HCT116 (cell line): ENCODE measurements around the gene NXN. TPM values are rescaled to one million over a fixed set of nuclear protein-coding genes. Genes with fewer than 3 reads are reported as not detected.
A peak's percentile ranks its signal among the peaks of the same experiment; 100 is the strongest.

Experiments used
- ATAC-seq: fragments of 200-7000 bp; cut with Tn5 transposase; 2 replicates; pipeline ENCODE4 v1.9.1; 2020; ENCODE audit warnings: mild to moderate bottlenecking, moderate library complexity
- BruUV-seq: library from RNA; stranded (reverse); fragments of 400-500 nt; replicated peaks from 2 replicates; lab custom pipeline; 2021; lab: Mats Ljungman, UMichigan
- CTCF ChIA-PET: fragments of 300-600 bp; sonication (Branson Sonifier 250); formaldehyde crosslinking; loops from one replicate; lab custom pipeline; 2021; ENCODE audit warnings: antibody characterized with exemption; lab: Charles Lee
- POLR2A ChIA-PET: fragments of 300-600, 350-600 bp; sonication (Branson Sonifier 250); formaldehyde crosslinking; loops from one replicate; lab custom pipeline; 2021; ENCODE audit warnings: antibody characterized with exemption; lab: Charles Lee
- RAD21 ChIA-PET, 2 experiments: fragments of 300-600 bp; sonication (Branson Sonifier 250); formaldehyde crosslinking; loops; one replicate each; lab custom pipeline; 2023; ENCODE audit warnings: low total read pairs in 2 of 2; ENCODE audit not compliant: uncharacterized antibody in 2 of 2, unreplicated experiment in 2 of 2, low non-redundant PET in 1 of 2; lab: Charles Lee
- DNase-seq: peaks from one replicate; pipeline ENCODE4 v3.0.0-alpha.2; 2010; ENCODE audit warnings: low read depth, low spot score
- H2AFZ ChIP-seq: fragments of 200-600 bp; shearing (Covaris generic), sonication (generic); 2 replicates; pipeline ENCODE4 v1.6.1; 2017; ENCODE audit warnings: low read depth, mixed run types, mixed read lengths, antibody characterized with exemption, low read length; ENCODE audit not compliant: poor library complexity, severe bottlenecking
- H3K27ac ChIP-seq: 2 replicates; pipeline ENCODE4 v1.5.1; 2012; ENCODE audit warnings: low read depth, low read length
- H3K27me3 ChIP-seq: fragments of 200-600 bp; sonication (generic); 2 replicates; pipeline ENCODE4 v1.6.1; 2016; ENCODE audit warnings: mixed run types, low read length, mixed read lengths; ENCODE audit not compliant: insufficient read depth
- H3K36me3 ChIP-seq, 2 experiments: fragments of 200-500 bp in 1 of 2; fragments of 200-600 bp in 1 of 2; sonication (Bioruptor generic) in 1 of 2; sonication (generic) in 1 of 2; 2 replicates each; pipeline versions ENCODE4 v1.5.1 to v1.6.1; 2014 to 2016; ENCODE audit warnings: low read length in 2 of 2, inconsistent platforms in 1 of 2, mixed read lengths in 1 of 2, mixed run types in 1 of 2; ENCODE audit not compliant: insufficient read depth in 2 of 2, control insufficient read depth in 1 of 2
- H3K4me1 ChIP-seq, 2 experiments: fragments of 200-600 bp in 1 of 2; sonication (generic) in 1 of 2; 2 replicates each; pipeline versions ENCODE4 v1.5.1 to v1.6.1; 2012 to 2017; ENCODE audit warnings: low read length in 2 of 2, inconsistent platforms in 1 of 2, mild to moderate bottlenecking in 1 of 2, mixed read lengths in 1 of 2, mixed run types in 1 of 2, moderate library complexity in 1 of 2; ENCODE audit not compliant: insufficient read depth in 2 of 2, control insufficient read depth in 1 of 2
- H3K4me2 ChIP-seq: fragments of 200-600 bp; sonication (generic); 2 replicates; pipeline ENCODE4 v1.6.1; 2017; ENCODE audit warnings: mixed run types, low read length, mixed read lengths
- H3K4me3 ChIP-seq, 2 experiments: fragments of 200-600 bp in 1 of 2; sonication (generic) in 1 of 2; replicated peaks in 1 of 2; 2 replicates each; pipeline ENCODE4 v1.5.1; 2011 to 2016; ENCODE audit warnings: low read length in 2 of 2, control low read depth in 1 of 2, low read depth in 1 of 2, mild to moderate bottlenecking in 1 of 2, mixed read lengths in 1 of 2, mixed run types in 1 of 2
- H3K79me2 ChIP-seq: fragments of 200-600 bp; sonication (generic); 2 replicates; pipeline ENCODE4 v1.6.1; 2017; ENCODE audit warnings: mild to moderate bottlenecking, mixed run types, low read length, moderate library complexity, mixed read lengths; ENCODE audit not compliant: insufficient read depth
- H3K9ac ChIP-seq: fragments of 200-600 bp; sonication (generic); 2 replicates; pipeline ENCODE4 v1.6.1; 2016; ENCODE audit warnings: low read length, mixed read lengths
- H3K9me2 ChIP-seq: fragments of 200-600 bp; sonication (generic), shearing (Covaris generic); 2 replicates; pipeline ENCODE4 v1.6.1; 2017; ENCODE audit warnings: mixed run types, mild to moderate bottlenecking, moderate library complexity; ENCODE audit not compliant: insufficient read depth
- H3K9me3 ChIP-seq, 2 experiments: fragments of 200-500 bp in 1 of 2; fragments of 200-600 bp in 1 of 2; sonication (Bioruptor generic) in 1 of 2; sonication (generic) in 1 of 2; 2 replicates each; pipeline ENCODE4 v1.6.1; 2014 to 2017; ENCODE audit warnings: low read length in 2 of 2, mixed read lengths in 2 of 2, inconsistent platforms in 1 of 2, low read depth in 1 of 2, mild to moderate bottlenecking in 1 of 2, mixed run types in 1 of 2, moderate library complexity in 1 of 2; ENCODE audit not compliant: control insufficient read depth in 1 of 2, insufficient read depth in 1 of 2
- H4K20me1 ChIP-seq: fragments of 200-600 bp; sonication (generic), shearing (Covaris generic); 2 replicates; pipeline ENCODE4 v1.6.1; 2017; ENCODE audit warnings: mixed run types, mild to moderate bottlenecking, moderate library complexity; ENCODE audit not compliant: insufficient read depth
- ELF1 ChIP-seq: IDR thresholded peaks from 2 replicates; pipeline ENCODE4 v1.6.1; 2012; ENCODE audit warnings: low read depth, borderline replicate concordance
- intact Hi-C: fragments of 100-400 bp; cut with micrococcal nuclease; formaldehyde crosslinking; loops from 2 replicates; pipeline ENCODE4 v1.10.0; 2022
- total RNA-seq: library from RNA; stranded (reverse); gene quantifications from one replicate; pipeline ENCODE4 v1.2.1, GENCODE V29; 2021; ENCODE audit not compliant: unreplicated experiment
- TF ChIP-seq, protein P1 (sequence below), 3 experiments: fragments of 200-600 bp in 1 of 3; sonication (generic) in 1 of 3; IDR thresholded peaks in 2 of 3; conservative IDR thresholded peaks in 1 of 3; 2 replicates each; pipeline ENCODE4 v1.5.1; 2012 to 2017; ENCODE audit warnings: low read depth in 2 of 3, low read length in 2 of 3, antibody characterized with exemption in 1 of 3, borderline replicate concordance in 1 of 3, control low read depth in 1 of 3, mild to moderate bottlenecking in 1 of 3, mixed read lengths in 1 of 3, mixed run types in 1 of 3, moderate library complexity in 1 of 3; ENCODE audit not compliant: insufficient read depth in 1 of 3
- TF ChIP-seq, protein P2 (sequence below): IDR thresholded peaks from 2 replicates; pipeline ENCODE4 v1.6.1; 2012

NXN gene
- total RNA-seq, 1 experiment from 2014 or later, result 83.7 TPM

DNA sequence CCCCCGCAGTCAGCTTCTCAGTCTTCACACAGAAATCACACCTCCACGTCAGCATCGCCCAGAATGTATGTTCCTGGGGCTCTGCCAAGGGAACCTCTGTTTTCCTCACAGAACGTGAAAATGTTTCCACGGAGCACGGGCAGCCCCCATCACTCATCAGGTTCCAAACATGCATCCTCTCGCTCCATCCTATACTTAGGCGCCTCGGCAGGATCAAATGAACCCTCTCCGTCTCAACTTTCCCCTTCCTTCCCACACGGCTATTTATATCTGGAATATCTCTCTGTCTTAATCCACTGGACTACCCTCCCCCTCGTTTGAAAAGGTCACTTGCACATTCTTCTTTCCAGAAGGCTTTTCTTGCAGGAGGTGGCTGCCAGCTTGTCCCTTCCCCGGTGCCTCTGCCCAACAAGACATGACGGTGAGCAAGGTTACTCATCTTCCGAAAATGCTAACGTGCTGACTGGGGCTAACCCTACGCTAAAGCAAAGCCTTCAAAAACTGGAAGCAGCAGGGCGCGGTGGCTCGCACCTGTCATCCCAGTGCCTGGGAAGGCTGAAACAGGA is 21.6 kb downstream of the NXN start (continued):
- TF ChIP-seq, protein P1, sequence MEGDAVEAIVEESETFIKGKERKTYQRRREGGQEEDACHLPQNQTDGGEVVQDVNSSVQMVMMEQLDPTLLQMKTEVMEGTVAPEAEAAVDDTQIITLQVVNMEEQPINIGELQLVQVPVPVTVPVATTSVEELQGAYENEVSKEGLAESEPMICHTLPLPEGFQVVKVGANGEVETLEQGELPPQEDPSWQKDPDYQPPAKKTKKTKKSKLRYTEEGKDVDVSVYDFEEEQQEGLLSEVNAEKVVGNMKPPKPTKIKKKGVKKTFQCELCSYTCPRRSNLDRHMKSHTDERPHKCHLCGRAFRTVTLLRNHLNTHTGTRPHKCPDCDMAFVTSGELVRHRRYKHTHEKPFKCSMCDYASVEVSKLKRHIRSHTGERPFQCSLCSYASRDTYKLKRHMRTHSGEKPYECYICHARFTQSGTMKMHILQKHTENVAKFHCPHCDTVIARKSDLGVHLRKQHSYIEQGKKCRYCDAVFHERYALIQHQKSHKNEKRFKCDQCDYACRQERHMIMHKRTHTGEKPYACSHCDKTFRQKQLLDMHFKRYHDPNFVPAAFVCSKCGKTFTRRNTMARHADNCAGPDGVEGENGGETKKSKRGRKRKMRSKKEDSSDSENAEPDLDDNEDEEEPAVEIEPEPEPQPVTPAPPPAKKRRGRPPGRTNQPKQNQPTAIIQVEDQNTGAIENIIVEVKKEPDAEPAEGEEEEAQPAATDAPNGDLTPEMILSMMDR (IDR thresholded peaks at IDR 0.05 in 2 of 3, conservative IDR thresholded peaks at IDR 0.05 in 1 of 3; ENCODE audit: borderline replicate concordance in 1 of 3, insufficient read depth in 1 of 3, low read depth in 2 of 3, low read length in 2 of 3), result no peak

DNA sequence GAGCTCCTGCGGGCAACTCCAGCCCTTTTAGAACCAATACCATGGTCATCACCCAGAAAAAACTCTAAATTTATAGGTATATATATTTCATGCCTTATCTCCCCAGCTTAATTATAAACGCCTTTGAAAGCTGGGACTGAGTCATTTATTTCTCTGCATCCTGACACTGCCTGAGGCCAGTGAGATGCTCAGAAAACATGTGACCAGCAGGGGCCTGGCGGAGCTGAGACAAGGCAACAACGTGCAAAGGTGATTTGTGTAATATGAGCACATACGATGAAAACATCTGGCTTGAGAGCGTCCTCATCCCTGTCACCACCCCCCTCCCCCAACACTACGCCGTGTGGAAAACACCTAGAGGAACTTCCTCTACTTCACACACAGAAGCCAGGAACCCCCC is 22.7 kb downstream of the NXN start:
- peaks cover 60% of the 10 kb centered on the region for H3K79me2 ChIP-seq
- H3K9me2 ChIP-seq, result no peaks in the 10 kb centered on the region
- BruUV-seq, result no TSS peak
- H3K4me2 ChIP-seq, result peak overlapping the region; percentile 13; the same call in 1 of the 2 replicates
- peaks cover 4% of the 10 kb centered on the region; the same call in 1 of the 2 replicates for H4K20me1 ChIP-seq
- no peak overlapping the region for H3K9ac ChIP-seq
- H3K9me3 ChIP-seq, result no peaks in the 10 kb centered on the region
- H3K4me1 ChIP-seq, result peaks cover 47 to 72% of the 10 kb centered on the region in 2 experiments
- ATAC-seq (peak; percentile 43), DNase-seq (no peak)
- no peak overlapping the region for H3K27ac ChIP-seq
- H3K27me3 ChIP-seq, result no peaks in the 10 kb centered on the region
- CTCF ChIA-PET, result no interaction called here
- no peak for TF ChIP-seq ELF1
- TF ChIP-seq, protein P2, sequence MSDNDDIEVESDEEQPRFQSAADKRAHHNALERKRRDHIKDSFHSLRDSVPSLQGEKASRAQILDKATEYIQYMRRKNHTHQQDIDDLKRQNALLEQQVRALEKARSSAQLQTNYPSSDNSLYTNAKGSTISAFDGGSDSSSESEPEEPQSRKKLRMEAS, result 0 out of 2 replicates have a peak, but pooled peaks have one; percentile 12
- no peak overlapping the region for H2AFZ ChIP-seq
- RAD21 ChIA-PET, result no interaction called here
- H3K4me3 ChIP-seq, result no peak overlapping the region
- intact Hi-C loops, result no loop called here
- POLR2A ChIA-PET, result interaction anchor here (1.1 kb wide), 1 partner anchor 16 kb away, joined by 3 read pairs; no protein-coding TSS in a partner anchor
- H3K36me3 ChIP-seq, result peaks cover 0 to 3% of the 10 kb centered on the region in 2 experiments; a peak in 1 of 4 replicates
